ENCODE results near the gene SLC1A1.

GRCh38 chr9:4596165-4596922 lies 106.1 kb downstream of the SLC1A1 start:
- TF ChIP-seq FOXA1 (IDR thresholded peaks at IDR 0.05) (no peak), FOXA1 (CRISPR knock-in tag; IDR thresholded peaks at IDR 0.05) (no peak), NCOR1 (IDR thresholded peaks at IDR 0.05; ENCODE audit: borderline replicate concordance, low read length) (no peak), CTCF (CRISPR knock-in tag; IDR thresholded peaks at IDR 0.05) (no peak), ZNF672 (CRISPR knock-in tag; IDR thresholded peaks at IDR 0.05) (no peak)
- TF ChIP-seq, protein P1, sequence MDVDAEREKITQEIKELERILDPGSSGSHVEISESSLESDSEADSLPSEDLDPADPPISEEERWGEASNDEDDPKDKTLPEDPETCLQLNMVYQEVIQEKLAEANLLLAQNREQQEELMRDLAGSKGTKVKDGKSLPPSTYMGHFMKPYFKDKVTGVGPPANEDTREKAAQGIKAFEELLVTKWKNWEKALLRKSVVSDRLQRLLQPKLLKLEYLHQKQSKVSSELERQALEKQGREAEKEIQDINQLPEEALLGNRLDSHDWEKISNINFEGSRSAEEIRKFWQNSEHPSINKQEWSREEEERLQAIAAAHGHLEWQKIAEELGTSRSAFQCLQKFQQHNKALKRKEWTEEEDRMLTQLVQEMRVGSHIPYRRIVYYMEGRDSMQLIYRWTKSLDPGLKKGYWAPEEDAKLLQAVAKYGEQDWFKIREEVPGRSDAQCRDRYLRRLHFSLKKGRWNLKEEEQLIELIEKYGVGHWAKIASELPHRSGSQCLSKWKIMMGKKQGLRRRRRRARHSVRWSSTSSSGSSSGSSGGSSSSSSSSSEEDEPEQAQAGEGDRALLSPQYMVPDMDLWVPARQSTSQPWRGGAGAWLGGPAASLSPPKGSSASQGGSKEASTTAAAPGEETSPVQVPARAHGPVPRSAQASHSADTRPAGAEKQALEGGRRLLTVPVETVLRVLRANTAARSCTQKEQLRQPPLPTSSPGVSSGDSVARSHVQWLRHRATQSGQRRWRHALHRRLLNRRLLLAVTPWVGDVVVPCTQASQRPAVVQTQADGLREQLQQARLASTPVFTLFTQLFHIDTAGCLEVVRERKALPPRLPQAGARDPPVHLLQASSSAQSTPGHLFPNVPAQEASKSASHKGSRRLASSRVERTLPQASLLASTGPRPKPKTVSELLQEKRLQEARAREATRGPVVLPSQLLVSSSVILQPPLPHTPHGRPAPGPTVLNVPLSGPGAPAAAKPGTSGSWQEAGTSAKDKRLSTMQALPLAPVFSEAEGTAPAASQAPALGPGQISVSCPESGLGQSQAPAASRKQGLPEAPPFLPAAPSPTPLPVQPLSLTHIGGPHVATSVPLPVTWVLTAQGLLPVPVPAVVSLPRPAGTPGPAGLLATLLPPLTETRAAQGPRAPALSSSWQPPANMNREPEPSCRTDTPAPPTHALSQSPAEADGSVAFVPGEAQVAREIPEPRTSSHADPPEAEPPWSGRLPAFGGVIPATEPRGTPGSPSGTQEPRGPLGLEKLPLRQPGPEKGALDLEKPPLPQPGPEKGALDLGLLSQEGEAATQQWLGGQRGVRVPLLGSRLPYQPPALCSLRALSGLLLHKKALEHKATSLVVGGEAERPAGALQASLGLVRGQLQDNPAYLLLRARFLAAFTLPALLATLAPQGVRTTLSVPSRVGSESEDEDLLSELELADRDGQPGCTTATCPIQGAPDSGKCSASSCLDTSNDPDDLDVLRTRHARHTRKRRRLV (CRISPR knock-in tag; IDR thresholded peaks at IDR 0.05) = no peak
